Loucy (cell line): ENCODE results near the gene EFCAB8.
"Not testable (repeated sequence)": the region's sequence is repeated elsewhere in the genome, so short reads cannot be mapped to it uniquely, and the experiment has no call there.

Experiments used
- H2AFZ ChIP-seq: fragments of 200-600 bp; sonication (generic); 2 replicates; pipeline ENCODE4 v1.6.0; 2016; ENCODE audit warnings: antibody characterized with exemption, mild to moderate bottlenecking, low read length, moderate library complexity
- H3F3A ChIP-seq: fragments of 200-600 bp; 2 replicates; pipeline ENCODE4 v1.6.0; 2016; ENCODE audit warnings: antibody characterized with exemption, low read depth, mild to moderate bottlenecking
- H3K27me3 ChIP-seq: fragments of 200-600 bp; sonication (generic); 2 replicates; pipeline ENCODE4 v1.6.1; 2014; ENCODE audit warnings: low read length, mild to moderate bottlenecking; ENCODE audit not compliant: insufficient read depth, poor library complexity, severe bottlenecking
- H3K36me3 ChIP-seq: fragments of 200-600 bp; sonication (generic); 2 replicates; pipeline ENCODE4 v1.6.1; 2016; ENCODE audit warnings: low read length; ENCODE audit not compliant: insufficient read depth
- H3K4me1 ChIP-seq: fragments of 200-600 bp; sonication (generic); 2 replicates; pipeline ENCODE4 v1.5.1; 2014; ENCODE audit warnings: low read length, mild to moderate bottlenecking; ENCODE audit not compliant: insufficient read depth, poor library complexity, severe bottlenecking
- H3K4me2 ChIP-seq: fragments of 200-600 bp; sonication (generic); 2 replicates; pipeline ENCODE4 v1.6.0; 2014; ENCODE audit warnings: antibody characterized with exemption, low read length, low read depth, mild to moderate bottlenecking; ENCODE audit not compliant: poor library complexity, severe bottlenecking
- H3K4me3 ChIP-seq: fragments of 200-600 bp; sonication (generic); 2 replicates; pipeline ENCODE4 v1.5.1; 2014; ENCODE audit warnings: low read length, mild to moderate bottlenecking, mixed read lengths; ENCODE audit not compliant: poor library complexity, severe bottlenecking
- H3K79me2 ChIP-seq: fragments of 200-600 bp; sonication (generic); 2 replicates; pipeline ENCODE4 v1.6.1; 2014; ENCODE audit warnings: low read length; ENCODE audit not compliant: insufficient read depth
- H3K9ac ChIP-seq: fragments of 200-600 bp; sonication (generic); 2 replicates; pipeline ENCODE4 v1.6.0; 2014; ENCODE audit warnings: mild to moderate bottlenecking, low read depth, low read length, moderate library complexity; ENCODE audit not compliant: poor library complexity, severe bottlenecking
- H3K9me2 ChIP-seq: fragments of 200-600 bp; sonication (generic); replicated peaks from 2 replicates; pipeline ENCODE4 v1.6.1; 2016; ENCODE audit warnings: low read depth, low read length, mixed read lengths
- H3K9me3 ChIP-seq: fragments of 200-600 bp; sonication (generic); 2 replicates; pipeline ENCODE4 v1.6.1; 2014; ENCODE audit warnings: mild to moderate bottlenecking, antibody characterized with exemption, low read length, low read depth; ENCODE audit not compliant: insufficient read depth
- H4K20me1 ChIP-seq: fragments of 200-600 bp; sonication (generic); 2 replicates; pipeline ENCODE4 v1.6.0; 2014; ENCODE audit warnings: antibody characterized with exemption, low read length, mild to moderate bottlenecking; ENCODE audit not compliant: insufficient read depth, poor library complexity, severe bottlenecking
- EZH2phosphoT487 ChIP-seq: fragments of 200-600 bp; IDR thresholded peaks from 2 replicates; pipeline ENCODE4 v1.6.1; 2018; ENCODE audit warnings: antibody characterized with exemption, mild to moderate bottlenecking, moderate library complexity, borderline replicate concordance
- TF ChIP-seq, protein P1 (sequence below): fragments of 200-600 bp; sonication (generic); conservative IDR thresholded peaks from 2 replicates; pipeline ENCODE4 v1.5.1; 2014; ENCODE audit warnings: mild to moderate bottlenecking, antibody characterized with exemption, low read length

EFCAB8 gene

GRCh38 chr20:32898729-32899128, 40.0 kb downstream of the EFCAB8 start:
- no peaks in the 10 kb centered on the region for H3K79me2 ChIP-seq
- H3K36me3 ChIP-seq: no peaks in the 10 kb centered on the region
- H3K4me2 ChIP-seq: no peak overlapping the region

GRCh38 chr20:32902456-32903420, 44.0 kb downstream of the EFCAB8 start:
- H3K79me2 ChIP-seq: no peaks in the 10 kb centered on the region
- H2AFZ ChIP-seq: no peak overlapping the region; the same call in 1 of the 2 replicates
- no peak overlapping the region for H3K4me3 ChIP-seq
- H3K4me2 ChIP-seq: no peak overlapping the region
- TF ChIP-seq, protein P1, sequence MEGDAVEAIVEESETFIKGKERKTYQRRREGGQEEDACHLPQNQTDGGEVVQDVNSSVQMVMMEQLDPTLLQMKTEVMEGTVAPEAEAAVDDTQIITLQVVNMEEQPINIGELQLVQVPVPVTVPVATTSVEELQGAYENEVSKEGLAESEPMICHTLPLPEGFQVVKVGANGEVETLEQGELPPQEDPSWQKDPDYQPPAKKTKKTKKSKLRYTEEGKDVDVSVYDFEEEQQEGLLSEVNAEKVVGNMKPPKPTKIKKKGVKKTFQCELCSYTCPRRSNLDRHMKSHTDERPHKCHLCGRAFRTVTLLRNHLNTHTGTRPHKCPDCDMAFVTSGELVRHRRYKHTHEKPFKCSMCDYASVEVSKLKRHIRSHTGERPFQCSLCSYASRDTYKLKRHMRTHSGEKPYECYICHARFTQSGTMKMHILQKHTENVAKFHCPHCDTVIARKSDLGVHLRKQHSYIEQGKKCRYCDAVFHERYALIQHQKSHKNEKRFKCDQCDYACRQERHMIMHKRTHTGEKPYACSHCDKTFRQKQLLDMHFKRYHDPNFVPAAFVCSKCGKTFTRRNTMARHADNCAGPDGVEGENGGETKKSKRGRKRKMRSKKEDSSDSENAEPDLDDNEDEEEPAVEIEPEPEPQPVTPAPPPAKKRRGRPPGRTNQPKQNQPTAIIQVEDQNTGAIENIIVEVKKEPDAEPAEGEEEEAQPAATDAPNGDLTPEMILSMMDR: peak; percentile 97
- no peak for TF ChIP-seq EZH2phosphoT487
- H3K9me2 ChIP-seq: no peaks in the 10 kb centered on the region
- no peaks in the 10 kb centered on the region for H3K9me3 ChIP-seq
- no peaks in the 10 kb centered on the region for H3K27me3 ChIP-seq
- no peaks in the 10 kb centered on the region for H3F3A ChIP-seq
- no peaks in the 10 kb centered on the region for H3K36me3 ChIP-seq
- H4K20me1 ChIP-seq: no peaks in the 10 kb centered on the region
- no peak overlapping the region for H3K9ac ChIP-seq
- peaks cover 8% of the 10 kb centered on the region for H3K4me1 ChIP-seq

More at GRCh38 chr20:32898729-32899128, 40.0 kb downstream of the EFCAB8 start:
- H3F3A ChIP-seq: no peaks in the 10 kb centered on the region
- no peak overlapping the region for H2AFZ ChIP-seq
- no peaks in the 10 kb centered on the region for H3K27me3 ChIP-seq
- H4K20me1 ChIP-seq: no peaks in the 10 kb centered on the region
- no peak overlapping the region for H3K4me3 ChIP-seq
- TF ChIP-seq, protein P1: no peak
- no peak for TF ChIP-seq EZH2phosphoT487
- H3K9me3 ChIP-seq: no peaks in the 10 kb centered on the region
- no peak overlapping the region for H3K9ac ChIP-seq
- H3K4me1 ChIP-seq: peaks cover 22% of the 10 kb centered on the region
- H3K9me2 ChIP-seq: no peaks in the 10 kb centered on the region

DNA sequence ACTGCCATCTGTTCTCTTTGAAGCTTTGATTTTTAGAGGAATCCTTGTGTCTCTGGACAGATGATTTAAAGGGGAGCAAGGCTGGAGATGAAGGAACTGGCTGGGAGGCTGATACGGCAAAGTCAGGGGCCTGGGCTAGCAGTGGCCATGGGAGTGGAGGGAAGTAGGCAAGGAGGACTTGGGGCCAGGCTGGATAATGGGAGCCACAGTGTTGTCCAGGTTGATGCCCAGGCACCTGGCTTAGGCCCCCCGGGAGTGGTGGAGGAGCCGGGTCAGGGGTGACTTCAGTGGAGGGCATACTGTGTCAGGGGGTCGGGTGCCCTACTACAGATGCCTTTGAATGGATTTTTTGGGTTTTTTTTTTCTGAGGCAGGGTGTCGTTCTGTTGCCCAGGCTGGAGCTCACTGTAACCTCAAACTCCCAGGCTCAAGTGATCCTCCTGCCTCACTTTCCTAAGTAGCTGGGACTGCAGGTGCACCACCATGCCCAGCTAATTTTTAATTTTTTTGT, 45.0 kb downstream of the EFCAB8 start:
- H3K4me3 ChIP-seq: no peak overlapping the region
- no peaks in the 10 kb centered on the region for H3K9me3 ChIP-seq
- no peak overlapping the region for H3K9ac ChIP-seq
- no peak overlapping the region for H2AFZ ChIP-seq
- H3K79me2 ChIP-seq: no peaks in the 10 kb centered on the region
- H3K4me1 ChIP-seq: peaks cover under 1% of the 10 kb centered on the region
- H3K4me2 ChIP-seq: no peak overlapping the region
- no peaks in the 10 kb centered on the region for H3F3A ChIP-seq
- no peaks in the 10 kb centered on the region for H3K36me3 ChIP-seq
- no peaks in the 10 kb centered on the region for H4K20me1 ChIP-seq
- H3K27me3 ChIP-seq: no peaks in the 10 kb centered on the region
- TF ChIP-seq, protein P1: no peak
- no peak for TF ChIP-seq EZH2phosphoT487
- H3K9me2 ChIP-seq: no peaks in the 10 kb centered on the region

- H2AFZ ChIP-seq, H4K20me1 ChIP-seq, H3K27me3 ChIP-seq, H3F3A ChIP-seq, H3K4me3 ChIP-seq, H3K4me2 ChIP-seq, H3K36me3 ChIP-seq, H3K9me2 ChIP-seq, H3K4me1 ChIP-seq, H3K9ac ChIP-seq, H3K79me2 ChIP-seq, H3K9me3 ChIP-seq: not testable (repeated sequence)
These were observed 46.0 kb downstream of the EFCAB8 start for GRCh38 chr20:32904678-32905077.
